Measurements from ENCODE around the gene ADAT3.

GRCh38 chr19:1902923-1903322 is 2.3 kb upstream of the ADAT3 start:
- TF ChIP-seq CTCF (IDR thresholded peaks at IDR 0.05; ENCODE audit: poor library complexity) (no peak), EZH2phosphoT487 (IDR thresholded peaks at IDR 0.05; ENCODE audit: low read depth, severe bottlenecking, unreplicated experiment) (no peak), EZH2 (IDR thresholded peaks at IDR 0.05; ENCODE audit: borderline replicate concordance) (no peak)
